Measurements from ENCODE around the gene KCNIP4.

DNA sequence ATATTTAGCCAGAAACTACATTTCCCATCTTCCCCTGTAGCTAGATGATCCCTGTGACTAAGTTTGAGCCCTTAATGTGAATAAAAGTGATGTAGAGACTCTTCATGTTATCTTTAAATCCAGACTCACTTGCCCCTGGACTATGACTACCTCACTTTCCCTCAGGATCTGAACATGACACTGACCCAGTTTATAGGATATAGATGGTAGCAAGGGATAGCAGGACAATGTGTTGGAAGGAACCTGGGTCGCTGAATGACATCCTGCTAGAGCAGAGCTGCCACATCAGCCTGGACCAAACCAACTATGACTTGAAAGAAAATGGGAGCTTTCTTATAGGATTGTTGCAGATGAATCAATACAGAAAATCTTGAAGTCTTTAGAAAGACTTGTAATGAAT is 1110.1 kb downstream of the KCNIP4 start:
- no peak for TF ChIP-seq POLR2AphosphoS5 (IDR thresholded peaks at IDR 0.05)
- TF ChIP-seq, protein P1, sequence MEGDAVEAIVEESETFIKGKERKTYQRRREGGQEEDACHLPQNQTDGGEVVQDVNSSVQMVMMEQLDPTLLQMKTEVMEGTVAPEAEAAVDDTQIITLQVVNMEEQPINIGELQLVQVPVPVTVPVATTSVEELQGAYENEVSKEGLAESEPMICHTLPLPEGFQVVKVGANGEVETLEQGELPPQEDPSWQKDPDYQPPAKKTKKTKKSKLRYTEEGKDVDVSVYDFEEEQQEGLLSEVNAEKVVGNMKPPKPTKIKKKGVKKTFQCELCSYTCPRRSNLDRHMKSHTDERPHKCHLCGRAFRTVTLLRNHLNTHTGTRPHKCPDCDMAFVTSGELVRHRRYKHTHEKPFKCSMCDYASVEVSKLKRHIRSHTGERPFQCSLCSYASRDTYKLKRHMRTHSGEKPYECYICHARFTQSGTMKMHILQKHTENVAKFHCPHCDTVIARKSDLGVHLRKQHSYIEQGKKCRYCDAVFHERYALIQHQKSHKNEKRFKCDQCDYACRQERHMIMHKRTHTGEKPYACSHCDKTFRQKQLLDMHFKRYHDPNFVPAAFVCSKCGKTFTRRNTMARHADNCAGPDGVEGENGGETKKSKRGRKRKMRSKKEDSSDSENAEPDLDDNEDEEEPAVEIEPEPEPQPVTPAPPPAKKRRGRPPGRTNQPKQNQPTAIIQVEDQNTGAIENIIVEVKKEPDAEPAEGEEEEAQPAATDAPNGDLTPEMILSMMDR (IDR thresholded peaks at IDR 0.05 in 8 of 11, conservative IDR thresholded peaks at IDR 0.05 in 3 of 11), result no peak
- TF ChIP-seq POLR2A (IDR thresholded peaks at IDR 0.05), result no peak
